SHP77 treated with DMSO at 0.1 percent for 48 hours (cell line): ENCODE measurements around the gene GUCY2C.

ENCODE experiments used
- DNase-seq: peaks from one replicate; lab custom pipeline; 2025; lab: John Stamatoyannopoulos, UW

GUCY2C gene

DNA sequence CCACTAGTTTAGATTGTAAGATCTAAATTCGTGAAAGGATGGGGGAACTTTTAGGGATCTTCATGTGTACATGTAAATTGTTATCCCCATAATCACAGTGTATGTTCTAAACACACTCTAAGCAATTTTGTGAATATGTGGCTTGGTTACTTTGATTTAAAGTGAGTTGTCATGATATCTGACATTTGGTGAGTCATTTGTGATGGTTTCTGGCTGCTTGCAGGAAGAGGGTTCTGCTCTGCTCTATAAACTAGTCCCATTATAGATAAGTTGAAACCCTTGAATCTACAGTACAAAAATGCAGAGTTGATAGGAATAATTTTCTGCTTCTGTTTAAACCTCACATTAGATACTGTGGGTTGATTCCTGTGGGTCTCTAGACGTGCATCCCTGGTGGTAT lies 14.8 kb downstream of the GUCY2C start:
- no peak for DNase-seq

- DNase-seq = no peak
These were observed 15.2 kb downstream of the GUCY2C start for GRCh38 chr12:14681190-14681589.

DNA sequence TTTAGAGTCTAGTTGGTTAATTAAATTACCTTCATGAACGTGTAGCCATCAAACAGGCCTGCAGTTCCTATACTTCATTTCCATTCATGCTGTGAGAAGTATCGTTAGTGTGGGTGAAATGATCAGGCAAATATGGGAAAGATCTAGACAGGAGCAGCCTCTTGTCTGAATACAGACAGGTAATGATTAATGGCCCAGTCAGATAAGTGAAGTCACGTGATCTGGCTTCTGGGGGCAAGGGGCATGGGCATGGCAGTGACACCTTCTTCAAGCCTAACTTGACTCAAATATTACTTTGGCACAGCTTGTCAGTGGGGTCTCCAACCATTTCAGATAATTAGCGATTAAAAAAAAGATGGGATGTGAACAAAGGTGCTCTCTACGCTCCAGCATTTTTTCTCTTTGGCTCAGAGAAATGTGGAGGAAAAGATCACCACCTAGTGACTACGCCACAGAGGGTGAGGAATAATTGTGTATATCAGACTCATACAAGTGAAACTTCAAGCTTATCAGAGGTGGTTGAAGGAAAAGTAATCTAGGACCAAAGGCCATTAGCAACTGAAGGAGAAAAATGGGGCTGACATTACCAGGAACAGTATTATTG lies 17.8 kb downstream of the GUCY2C start:
- DNase-seq = no peak

- DNase-seq = no peak
These were observed 27.8 kb downstream of the GUCY2C start for GRCh38 chr12:14668591-14668990.

DNA sequence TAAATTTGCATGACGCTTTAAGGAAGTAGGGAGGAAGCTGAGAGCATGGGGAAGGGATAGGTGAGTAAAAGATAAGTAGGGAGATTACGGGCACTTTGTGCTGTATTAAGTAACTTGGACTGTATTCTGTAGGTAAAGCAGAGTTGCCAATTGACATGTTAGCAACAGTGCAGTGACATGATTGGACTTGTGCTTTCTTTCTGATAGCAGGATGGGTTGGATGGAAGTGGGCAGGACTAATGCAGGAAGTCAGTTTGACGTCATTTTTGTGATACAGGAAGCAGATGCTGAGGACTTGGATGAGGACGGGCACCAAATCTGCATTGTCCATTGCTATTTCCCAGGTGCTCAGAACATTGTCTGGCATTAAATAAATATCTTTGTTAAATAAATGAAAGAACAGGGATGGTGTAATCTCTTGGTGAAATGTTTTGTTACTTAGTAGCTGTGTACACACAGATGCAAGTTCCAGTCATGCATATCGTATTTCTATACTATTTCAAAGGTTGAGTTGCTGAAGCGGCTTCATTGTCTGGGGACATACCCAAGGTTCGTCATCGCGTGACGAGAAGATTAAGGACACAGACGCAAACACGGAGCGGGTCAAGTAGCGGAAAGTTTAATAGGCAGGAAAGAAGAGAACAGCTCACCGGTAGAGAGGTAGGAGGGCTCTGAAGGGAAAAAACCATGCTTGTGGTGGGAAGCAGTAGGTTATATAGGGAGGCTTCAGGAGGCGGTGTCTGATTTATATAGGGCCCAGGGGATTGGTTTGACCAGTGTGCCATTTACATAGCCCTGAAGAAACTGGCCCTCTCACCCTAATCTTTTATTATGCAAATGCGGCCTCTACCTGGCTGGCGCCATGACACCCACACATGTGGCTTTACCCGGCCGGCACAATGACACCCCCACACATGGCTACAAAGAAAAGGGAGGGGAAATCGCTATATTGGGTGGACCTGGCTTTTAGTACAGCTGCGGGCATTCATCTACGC lies 30.7 kb downstream of the GUCY2C start:
- peak; percentile 69 for DNase-seq

GRCh38 chr12:14664434-14665023 lies 31.9 kb downstream of the GUCY2C start:
- no peak for DNase-seq

DNA sequence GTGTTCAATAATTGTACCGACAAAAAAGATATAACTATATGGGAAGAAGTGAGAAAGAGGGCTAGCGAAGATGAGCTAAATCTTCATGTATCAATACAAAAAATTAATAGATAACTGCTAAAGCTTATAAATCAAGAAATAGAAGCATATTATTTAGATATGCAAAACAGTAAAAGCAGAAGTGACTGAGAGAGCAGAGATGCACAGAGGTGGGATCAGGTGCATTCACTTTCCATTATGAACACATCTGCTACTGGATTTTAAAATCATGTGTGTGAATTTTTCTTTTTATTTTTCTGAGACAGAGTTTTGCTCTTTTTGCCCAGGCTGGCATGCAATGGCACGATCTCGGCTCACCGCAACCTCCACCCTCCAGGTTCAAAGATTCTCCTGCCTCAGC lies 33.4 kb downstream of the GUCY2C start:
- DNase-seq = no peak

DNA sequence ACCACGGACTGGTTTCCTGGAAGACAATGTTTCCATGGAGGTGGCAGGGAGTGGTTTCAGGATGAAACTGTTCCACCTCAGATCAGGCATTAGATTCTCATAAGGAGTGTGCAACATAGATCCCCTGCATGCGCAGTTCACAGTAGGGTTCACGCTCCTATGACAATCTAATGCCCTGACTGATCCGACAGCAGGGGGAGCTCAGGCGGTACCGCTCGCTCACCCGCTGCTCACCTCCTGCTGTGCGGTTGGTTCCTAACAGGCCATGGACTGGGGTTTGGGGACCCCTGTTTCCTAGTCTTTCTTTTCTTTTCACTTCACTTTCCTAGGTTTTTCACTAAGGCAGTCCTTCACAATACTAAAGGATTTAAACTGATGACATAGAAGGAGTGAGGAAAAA lies 39.6 kb downstream of the GUCY2C start:
- no peak for DNase-seq

DNA sequence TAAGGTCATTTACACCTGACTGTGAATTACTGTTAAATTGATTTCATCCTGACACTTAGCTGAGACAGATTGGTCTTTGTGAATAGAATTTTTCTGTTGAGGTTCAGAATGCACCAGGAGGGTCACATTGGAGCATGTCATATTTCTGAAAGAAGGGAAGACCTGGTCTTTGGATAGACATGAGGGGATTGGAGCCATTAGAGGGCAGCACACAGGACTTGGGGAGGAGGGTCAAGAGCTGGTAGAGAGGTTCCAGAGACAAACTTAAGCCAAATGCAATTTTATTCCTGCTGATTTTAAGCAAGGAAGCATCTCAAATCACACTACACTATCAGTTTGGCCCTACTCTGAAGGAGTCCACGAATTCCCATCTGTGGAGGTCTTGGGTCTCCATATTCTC lies 41.1 kb downstream of the GUCY2C start:
- DNase-seq = no peak

DNA sequence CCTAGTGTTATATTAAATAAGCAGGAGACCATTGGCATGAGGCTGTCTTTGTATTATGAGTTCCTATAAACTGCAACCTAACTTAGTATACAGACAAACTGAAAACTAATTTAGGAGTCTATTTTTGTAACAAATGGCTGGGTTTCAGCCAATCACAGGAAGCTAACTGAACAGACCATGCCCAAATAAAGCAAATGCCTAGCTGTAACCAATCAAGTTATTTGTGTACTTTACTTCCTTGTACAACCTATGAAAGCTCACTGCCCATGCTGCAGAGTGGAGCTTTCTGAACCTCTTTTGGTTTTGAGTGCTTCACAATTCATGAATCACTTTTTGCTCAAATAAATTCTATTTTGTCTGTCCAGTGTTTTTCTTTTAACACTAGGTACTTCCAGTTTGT lies 41.6 kb downstream of the GUCY2C start:
- no peak for DNase-seq

GRCh38 chr12:14654416-14654815 lies 42.0 kb downstream of the GUCY2C start:
- DNase-seq = no peak

GRCh38 chr12:14652483-14652882 lies 43.9 kb downstream of the GUCY2C start:
- no peak for DNase-seq

DNA sequence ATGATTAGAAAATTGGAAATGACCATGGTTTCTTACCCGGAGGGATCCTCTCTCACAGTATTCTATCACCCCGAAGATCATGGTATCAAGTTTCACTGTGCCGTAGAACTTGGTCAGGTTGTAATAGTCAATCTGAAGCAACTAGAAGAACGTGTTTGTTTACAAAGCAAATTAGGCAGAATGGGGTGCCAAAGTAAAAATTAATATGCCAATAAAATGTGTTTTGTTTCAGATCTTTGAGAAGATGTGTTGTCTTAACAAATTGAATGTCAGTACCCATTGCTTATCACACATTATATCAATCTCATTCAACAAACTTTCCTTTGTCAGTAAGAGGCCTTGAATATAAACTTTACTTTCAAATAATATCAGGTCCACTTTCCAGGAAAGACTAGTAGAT lies 45.0 kb downstream of the GUCY2C start:
- DNase-seq = no peak

- no peak for DNase-seq
These were observed 45.6 kb downstream of the GUCY2C start for GRCh38 chr12:14650789-14651188.

DNA sequence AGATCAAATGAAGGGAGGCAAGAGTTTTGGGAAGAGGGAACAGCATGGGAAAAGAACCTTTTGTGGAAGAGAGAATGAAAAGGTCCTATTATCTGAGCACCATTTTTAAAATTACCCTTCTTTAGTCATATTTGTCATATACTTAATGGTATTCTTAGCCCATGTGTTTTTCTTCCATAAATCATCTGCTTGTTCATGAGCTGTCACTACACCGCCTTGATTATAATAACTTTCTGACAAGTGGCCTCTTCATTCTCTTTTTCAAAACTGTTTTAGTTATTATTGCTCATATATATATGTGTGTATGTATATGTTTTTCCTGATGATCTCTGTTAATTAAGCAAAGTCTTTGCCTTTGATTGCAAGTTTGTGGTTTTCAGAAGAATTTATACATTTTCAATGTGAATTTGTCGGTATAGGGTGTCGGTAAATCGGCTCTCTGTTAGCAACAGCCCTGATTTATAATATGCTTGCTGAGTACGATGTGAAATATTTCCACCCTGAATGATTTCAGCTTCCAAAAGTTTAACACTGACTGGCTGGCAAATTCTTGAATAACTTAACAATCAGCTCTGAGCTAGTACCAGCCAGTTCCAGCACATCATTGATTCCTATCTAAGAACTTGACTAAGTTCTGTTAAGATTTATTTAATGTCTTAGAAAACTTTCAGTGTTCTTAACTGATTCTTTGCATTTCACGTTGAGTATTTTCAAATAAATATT lies 49.2 kb downstream of the GUCY2C start:
- DNase-seq = no peak

- no peak for DNase-seq
These were observed 53.1 kb downstream of the GUCY2C start for GRCh38 chr12:14643251-14643650.

- no peak for DNase-seq
These were observed 58.3 kb downstream of the GUCY2C start for GRCh38 chr12:14638066-14638465.

- DNase-seq = no peak
These were observed 60.6 kb downstream of the GUCY2C start for GRCh38 chr12:14635776-14636175.

DNA sequence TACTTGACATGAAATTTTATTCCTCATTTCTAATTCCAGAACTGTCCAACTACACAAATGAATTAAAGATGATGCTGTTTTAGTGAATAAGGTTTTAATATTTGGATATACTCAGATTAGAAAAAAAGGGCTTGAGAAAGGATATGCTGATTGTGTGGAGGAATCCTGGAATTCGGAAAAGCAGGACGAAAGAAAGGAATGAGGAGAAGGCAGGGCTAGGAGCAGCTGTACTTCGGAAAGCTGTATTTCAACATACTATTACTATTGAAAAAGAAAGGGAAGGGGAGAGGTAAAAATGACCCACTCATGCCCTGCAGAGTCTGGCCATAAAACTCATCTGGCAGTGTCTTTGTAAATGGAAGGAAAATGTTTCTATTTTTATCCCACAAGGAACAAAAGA lies 65.6 kb downstream of the GUCY2C start:
- DNase-seq = no peak

GRCh38 chr12:14629832-14630710 lies 66.3 kb downstream of the GUCY2C start:
- DNase-seq = peak; percentile 36

DNA sequence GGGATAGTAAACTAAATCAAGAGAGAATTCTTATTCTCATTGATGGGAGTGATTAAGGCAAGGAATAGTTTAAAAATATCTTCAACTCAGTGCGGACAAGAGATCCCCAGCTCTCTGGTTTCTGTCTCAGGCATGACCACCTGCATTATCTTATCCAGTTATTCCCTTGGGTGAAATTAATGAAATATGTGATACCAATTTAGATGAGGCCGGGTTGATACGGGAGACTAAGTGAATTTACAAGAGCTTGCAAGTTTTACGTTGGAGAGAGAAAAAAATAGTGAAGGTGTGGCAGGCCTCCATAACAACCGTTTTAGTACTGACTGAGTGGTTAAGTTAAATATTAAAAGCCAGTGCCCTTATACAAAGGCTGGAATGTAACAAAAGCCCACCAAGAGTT lies 67.6 kb downstream of the GUCY2C start:
- no peak for DNase-seq
